HG03378 (cell line): Measurements from ENCODE around the gene ATF3.
"Not testable (repeated sequence)": the region's sequence is repeated elsewhere in the genome, so short reads cannot be mapped to it uniquely, and the experiment has no call there.

ENCODE experiments used
- ATAC-seq: cut with Tn5 transposase; IDR thresholded peaks from one replicate; pipeline ENCODE4 v1.9.1; 2021; ENCODE audit warnings: mild to moderate bottlenecking, moderate library complexity; ENCODE audit not compliant: unreplicated experiment

ATF3 gene

GRCh38 chr1:212649020-212649419, 40.5 kb downstream of the ATF3 start:
- ATAC-seq, result no peak

DNA sequence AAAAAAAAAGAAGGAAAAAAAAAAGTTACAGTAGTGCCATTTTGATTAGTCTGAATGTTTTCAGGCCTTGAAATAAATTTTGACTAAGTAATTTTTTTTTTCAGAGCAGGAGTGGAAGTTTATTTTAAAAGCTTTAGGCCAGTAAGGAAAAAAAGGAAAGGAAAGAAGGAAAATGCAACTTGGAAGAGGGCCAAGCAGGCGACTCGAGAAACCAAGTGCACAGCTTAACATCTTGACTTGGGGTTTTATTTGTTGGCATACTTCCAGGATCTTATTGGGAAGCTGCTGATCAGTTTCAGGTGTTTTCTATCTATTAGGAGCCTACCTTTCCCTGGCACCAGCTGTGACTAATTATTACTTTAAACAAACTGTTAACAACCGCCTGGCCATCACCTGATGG, 41.7 kb downstream of the ATF3 start:
- no peak for ATAC-seq

DNA sequence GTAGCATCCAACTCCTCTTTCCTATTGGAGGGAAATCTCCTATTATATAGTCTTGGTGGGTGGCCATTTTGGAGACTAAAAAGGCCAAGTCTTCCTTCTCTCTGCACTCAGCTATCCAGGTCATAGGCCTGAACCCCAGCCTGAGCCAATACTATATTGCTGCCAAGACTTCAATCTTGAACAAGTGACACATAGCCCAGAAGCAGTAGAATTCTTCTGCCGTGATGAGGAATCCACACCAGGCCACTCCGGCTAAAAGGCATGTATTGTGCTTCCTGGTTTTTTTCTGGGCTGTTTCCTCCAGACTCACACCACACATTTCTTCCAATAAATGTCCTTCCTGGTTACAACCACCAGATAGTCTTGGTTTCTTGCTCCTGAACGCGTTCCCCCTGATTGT, 43.0 kb downstream of the ATF3 start:
- ATAC-seq, result no peak

DNA sequence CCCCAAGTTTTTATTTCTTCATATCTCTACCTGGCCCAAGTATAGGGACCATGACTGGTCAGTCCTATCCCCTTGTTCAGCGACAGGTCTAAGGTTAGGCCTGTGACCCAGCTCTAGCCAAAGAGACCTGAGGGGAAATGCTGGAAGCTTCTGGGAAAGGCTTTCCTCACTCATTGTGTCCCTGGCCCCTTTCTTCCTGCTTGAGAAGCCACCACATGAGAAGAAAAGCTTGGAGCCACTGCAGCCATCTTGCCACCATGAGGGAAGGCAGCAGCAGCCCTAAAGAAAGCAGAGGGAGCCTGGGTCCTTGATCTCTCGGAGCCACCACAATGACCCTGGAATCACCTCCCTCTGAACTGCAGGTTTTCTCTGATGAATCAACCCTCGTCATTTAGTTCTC, 43.4 kb downstream of the ATF3 start:
- no peak for ATAC-seq

- no peak for ATAC-seq
These were observed 44.0 kb downstream of the ATF3 start for GRCh38 chr1:212652609-212653008.

- ATAC-seq, result no peak
These were observed 47.3 kb downstream of the ATF3 start for GRCh38 chr1:212655668-212656440.

GRCh38 chr1:212656730-212657129, 48.2 kb downstream of the ATF3 start:
- ATAC-seq, result no peak

GRCh38 chr1:212658250-212658649, 49.7 kb downstream of the ATF3 start:
- ATAC-seq, result not testable (repeated sequence)

DNA sequence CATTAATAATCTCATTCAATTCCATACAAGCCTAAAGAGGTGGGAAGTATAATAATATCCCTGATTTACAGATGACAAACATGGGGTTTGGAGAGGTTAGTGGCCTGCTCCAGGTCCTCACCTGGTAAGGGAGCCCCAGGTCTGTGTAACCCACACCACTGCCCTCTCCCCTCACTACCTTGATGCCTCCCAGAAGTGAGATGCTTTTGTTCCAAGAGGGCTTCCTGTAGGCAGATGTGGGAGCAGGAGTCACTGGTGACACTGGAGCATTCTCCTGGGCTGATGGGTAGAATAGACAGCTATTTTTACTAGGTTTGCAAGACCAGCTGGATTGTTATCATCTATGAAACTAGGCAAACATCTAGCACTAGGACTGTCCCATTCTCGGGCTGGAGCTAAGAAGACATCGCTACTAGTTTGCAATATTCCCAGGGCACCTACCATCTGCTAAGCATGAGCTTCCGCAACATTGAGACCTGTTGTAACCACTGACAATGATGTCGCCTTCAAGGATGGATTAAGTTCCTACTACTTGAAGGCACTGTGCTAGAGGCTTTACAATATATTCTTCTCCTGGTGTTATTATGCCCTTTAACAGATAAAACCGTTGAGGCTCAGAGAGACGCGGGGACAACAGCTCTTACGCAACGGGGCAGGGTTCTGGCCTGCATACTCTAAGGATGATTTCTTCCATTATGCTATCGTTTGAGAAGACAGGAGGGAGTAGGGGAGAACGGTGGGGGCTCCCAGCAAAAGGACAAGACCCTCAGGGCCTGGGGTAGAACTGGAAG, 56.0 kb downstream of the ATF3 start:
- no peak for ATAC-seq

DNA sequence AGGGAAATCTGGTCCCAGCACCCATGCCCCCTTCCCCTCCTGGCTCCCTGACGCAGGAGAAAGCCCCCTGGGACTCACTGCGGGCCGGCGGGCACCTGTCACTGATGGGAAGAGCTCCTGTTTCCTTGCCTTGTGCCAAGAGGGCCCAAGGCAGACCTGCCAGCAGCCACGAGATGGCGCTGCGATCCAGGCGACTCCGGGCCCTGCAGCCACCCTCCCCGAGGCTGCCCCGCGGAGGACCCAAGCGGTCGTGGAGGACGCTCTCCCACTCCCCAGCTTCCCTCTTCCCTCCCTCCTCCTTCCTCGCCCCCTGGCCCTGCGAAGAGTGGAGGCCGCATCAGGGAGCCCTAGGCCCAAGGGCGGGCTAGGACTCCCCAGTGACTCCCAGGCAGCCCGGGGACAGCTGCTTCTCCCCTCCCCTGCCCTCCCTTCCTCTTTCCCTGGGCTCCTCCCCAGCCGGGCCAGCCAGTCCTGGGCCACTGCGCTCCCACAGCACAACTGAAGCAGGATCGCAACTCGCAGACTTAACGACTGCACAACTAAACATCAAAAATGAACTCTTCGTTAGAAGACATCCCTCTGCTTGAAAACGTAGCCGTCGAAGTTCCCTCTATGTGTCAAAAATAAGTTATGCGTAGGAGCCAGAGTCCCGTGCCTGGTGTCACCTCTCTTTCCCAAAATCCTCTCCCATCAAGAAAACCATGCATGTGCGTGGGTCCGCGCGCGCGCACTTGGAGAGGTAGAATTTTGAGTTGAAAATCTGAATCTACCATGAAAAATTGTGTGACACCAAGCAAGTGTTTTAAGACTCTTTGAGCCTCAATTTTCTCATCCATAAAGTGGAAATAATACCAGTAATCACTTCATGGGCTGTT, 56.9 kb downstream of the ATF3 start:
- ATAC-seq, result peak; percentile 70

DNA sequence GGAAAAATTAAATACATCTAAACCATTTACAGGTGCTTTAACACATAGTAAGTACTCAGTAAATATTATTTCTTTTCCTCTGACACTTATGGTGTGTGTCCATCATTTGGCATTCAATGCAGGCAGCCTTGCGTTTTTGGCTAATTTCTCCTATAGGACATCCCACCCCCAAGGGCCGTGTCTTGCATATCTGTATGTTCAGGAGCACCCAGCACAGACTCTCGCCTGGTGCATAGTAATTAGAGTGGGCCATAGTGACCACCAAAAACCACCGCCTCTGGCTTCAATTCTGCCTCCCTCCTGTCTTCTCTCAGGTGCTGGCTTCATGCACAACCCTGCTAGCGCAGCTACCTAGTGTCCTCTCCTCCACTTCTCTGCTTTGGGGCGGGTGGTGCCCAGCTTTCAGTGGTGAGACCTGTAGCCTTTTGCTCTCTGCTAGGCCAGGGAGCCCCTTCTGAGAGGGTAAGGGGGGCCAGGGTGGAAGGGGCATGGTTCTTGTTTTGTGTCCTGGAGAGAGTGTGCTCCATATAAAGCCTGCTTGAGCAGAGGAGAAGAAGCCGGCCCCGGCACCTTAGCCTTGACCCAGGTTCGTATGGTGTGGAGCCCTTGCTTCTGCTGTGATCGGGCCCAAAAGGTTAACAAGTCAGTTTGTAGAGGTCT, 57.7 kb downstream of the ATF3 start:
- no peak for ATAC-seq

DNA sequence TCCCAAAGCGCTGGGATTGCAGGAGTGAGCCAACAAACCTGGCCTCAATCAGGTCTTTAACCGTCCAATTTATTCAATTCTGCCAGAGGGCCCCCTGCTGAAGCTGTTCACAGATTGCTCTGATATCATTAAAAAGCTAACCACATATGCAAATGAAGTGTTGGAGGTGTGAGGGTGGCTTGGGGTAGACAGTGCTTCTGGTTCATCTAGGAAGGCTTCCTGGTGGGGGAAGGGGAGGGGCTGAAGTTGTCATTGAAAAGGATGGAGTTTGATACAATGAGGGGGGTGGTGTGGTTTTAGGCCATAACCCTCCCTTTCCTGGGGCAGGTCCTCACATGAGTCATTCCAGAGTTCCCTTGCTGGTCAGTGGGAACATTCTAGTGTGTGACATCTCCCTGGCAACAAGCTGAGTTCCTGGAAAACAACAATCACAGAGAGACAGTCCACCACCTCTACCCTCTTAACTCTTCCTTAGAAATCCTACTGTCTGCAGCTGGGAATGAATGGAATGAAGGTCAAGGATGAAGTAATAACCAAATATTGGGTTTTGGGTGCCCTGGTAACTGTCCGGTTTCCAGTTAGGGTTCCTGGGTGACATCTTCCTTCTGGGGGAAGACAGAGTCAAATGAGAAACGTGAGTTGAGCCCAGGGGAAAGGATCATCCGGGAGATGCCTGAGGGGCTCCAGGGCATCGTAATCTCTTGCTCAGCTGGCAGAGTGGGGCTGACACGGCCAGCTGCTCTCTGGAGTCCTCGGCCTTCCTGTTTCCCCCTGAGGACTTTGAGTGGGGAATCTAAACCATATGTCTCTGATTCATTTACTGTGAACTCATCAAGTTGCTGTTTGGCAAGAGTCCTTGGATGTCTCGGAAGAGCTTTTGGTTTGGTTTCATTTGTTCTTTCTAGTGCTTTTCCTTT, 58.9 kb downstream of the ATF3 start:
- peak; percentile 47 for ATAC-seq

DNA sequence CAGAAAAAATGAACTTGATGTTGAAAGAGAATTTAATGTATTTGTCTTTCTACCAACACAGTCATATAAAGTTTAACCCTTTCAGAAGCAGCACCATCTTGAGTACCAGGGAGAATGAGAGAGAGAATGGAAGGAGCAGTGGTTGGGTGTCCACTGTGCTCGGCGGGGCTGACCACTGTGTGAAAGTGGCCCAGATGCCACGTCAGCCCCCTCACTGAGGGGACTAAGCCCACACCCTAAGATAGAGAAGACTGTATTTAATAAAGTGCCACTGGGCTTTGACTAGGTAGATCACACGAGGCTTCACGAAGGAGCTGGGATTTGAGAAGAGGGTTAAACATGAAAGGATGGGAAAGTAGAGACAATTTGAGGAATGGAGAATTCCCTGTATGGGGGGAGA, 59.9 kb downstream of the ATF3 start:
- no peak for ATAC-seq

GRCh38 chr1:212669102-212669501, 60.5 kb downstream of the ATF3 start:
- no peak for ATAC-seq

- no peak for ATAC-seq
These were observed 61.0 kb downstream of the ATF3 start for GRCh38 chr1:212669600-212669999.

DNA sequence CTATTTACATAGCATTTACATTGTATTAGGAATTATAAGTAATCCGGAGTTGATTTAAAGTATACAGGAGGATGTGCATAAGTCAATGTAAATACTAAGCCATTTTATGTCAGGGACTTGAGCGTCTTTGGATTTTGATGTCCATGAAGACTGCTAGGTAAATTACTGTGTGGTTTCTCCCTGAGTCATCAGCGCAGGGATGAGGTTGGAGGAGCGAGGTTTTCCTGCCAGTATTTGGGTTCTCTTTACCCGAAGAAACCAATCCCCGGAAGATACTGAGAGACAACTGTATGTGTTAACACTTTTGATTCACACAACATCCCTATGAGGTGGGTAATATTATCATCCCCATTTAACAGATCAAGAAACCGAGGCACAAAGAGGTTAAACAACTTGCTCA, 61.7 kb downstream of the ATF3 start:
- ATAC-seq, result no peak
